Measurements from ENCODE around the gene HECA. TPM values are rescaled to one million over a fixed set of nuclear protein-coding genes. Genes with fewer than 3 reads are reported as not detected.

The HECA gene
- total RNA-seq, 1 experiment from 2014 or later, result 9.4 TPM

DNA sequence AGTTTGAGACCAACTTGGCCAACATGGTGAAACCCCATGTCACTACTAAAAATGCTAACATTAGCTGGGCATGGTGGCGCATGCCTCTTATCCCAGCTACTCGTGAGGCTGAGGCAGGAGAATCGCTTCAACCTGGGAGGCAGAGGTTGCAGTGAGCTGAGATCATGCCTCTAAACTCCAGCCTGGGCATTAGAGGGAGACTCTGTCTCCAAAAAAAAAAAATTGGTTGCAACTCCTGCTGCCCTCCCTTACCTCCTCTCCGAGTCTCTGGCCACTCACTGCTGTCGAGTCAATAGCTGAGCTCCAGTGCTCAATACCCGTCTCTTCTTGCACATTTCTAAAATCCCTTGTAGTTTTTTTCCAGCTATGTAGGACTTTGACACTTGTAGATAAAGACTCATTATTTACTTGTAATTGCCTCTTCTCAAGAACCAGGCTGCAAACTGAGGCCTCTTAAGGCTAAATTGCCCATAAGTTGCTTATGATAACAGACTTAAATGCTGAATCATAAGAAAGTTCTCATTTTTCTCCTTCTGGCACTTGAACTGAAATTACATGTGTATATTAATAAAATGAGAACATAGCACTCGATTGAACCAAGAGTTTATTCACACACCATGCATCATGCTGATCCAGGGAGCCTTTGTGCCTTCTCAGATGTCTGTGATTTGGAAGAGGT is 13.8 kb downstream of the HECA start:
- no peak for DNase-seq (ENCODE audit: low spot score)
- no peaks in the 10 kb centered on the region for H3K9me3 Mint-ChIP-seq
- no peak overlapping the region for H3K4me3 Mint-ChIP-seq
- ChIA-PET CTCF (interaction anchor here (2.0 kb wide), 1 partner anchor 102 kb away, joined by 4 read pairs; no protein-coding TSS in a partner anchor), POLR2A (interaction anchor here (1.5 kb wide), 1 partner anchor 10 kb away, joined by 3 read pairs; no protein-coding TSS in a partner anchor)
- no peak for ATAC-seq
- no peaks in the 10 kb centered on the region for H3K36me3 Mint-ChIP-seq
- peaks cover 39% of the 10 kb centered on the region for H3K4me1 Mint-ChIP-seq
- no peaks in the 10 kb centered on the region for H3K27me3 Mint-ChIP-seq (ENCODE audit: low read depth)
- no peak overlapping the region for H3K27ac Mint-ChIP-seq
- TF ChIP-seq HMGA2 (CRISPR knock-in tag; IDR thresholded peaks at IDR 0.05) (no peak), ZNF263 (CRISPR knock-in tag; IDR thresholded peaks at IDR 0.05; ENCODE audit: low read depth) (no peak), SOX15 (CRISPR knock-in tag; IDR thresholded peaks at IDR 0.05) (no peak), CBFB (CRISPR knock-in tag; IDR thresholded peaks at IDR 0.05; ENCODE audit: low read depth) (no peak), JAZF1 (CRISPR knock-in tag; IDR thresholded peaks at IDR 0.05) (no peak), NFATC4 (CRISPR knock-in tag; IDR thresholded peaks at IDR 0.05) (no peak), PRRX2 (CRISPR knock-in tag; IDR thresholded peaks at IDR 0.05) (no peak), FOXK1 (CRISPR knock-in tag; IDR thresholded peaks at IDR 0.05) (no peak), FOXP1 (CRISPR knock-in tag; IDR thresholded peaks at IDR 0.05; ENCODE audit: borderline replicate concordance) (no peak), GABPB1 (CRISPR knock-in tag; IDR thresholded peaks at IDR 0.05) (no peak), ZNF317 (CRISPR knock-in tag; IDR thresholded peaks at IDR 0.05; ENCODE audit: borderline replicate concordance, low read depth) (no peak), MXD4 (CRISPR knock-in tag; IDR thresholded peaks at IDR 0.05; ENCODE audit: borderline replicate concordance) (no peak), KAT7 (CRISPR knock-in tag; IDR thresholded peaks at IDR 0.05; ENCODE audit: borderline replicate concordance) (no peak)
- TF ChIP-seq, protein P1, sequence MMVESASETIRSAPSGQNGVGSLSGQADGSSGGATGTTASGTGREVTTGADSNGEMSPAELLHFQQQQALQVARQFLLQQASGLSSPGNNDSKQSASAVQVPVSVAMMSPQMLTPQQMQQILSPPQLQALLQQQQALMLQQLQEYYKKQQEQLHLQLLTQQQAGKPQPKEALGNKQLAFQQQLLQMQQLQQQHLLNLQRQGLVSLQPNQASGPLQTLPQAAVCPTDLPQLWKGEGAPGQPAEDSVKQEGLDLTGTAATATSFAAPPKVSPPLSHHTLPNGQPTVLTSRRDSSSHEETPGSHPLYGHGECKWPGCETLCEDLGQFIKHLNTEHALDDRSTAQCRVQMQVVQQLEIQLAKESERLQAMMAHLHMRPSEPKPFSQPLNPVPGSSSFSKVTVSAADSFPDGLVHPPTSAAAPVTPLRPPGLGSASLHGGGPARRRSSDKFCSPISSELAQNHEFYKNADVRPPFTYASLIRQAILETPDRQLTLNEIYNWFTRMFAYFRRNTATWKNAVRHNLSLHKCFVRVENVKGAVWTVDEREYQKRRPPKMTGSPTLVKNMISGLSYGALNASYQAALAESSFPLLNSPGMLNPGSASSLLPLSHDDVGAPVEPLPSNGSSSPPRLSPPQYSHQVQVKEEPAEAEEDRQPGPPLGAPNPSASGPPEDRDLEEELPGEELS (CRISPR knock-in tag; IDR thresholded peaks at IDR 0.05), result no peak
- TF ChIP-seq, protein P2, sequence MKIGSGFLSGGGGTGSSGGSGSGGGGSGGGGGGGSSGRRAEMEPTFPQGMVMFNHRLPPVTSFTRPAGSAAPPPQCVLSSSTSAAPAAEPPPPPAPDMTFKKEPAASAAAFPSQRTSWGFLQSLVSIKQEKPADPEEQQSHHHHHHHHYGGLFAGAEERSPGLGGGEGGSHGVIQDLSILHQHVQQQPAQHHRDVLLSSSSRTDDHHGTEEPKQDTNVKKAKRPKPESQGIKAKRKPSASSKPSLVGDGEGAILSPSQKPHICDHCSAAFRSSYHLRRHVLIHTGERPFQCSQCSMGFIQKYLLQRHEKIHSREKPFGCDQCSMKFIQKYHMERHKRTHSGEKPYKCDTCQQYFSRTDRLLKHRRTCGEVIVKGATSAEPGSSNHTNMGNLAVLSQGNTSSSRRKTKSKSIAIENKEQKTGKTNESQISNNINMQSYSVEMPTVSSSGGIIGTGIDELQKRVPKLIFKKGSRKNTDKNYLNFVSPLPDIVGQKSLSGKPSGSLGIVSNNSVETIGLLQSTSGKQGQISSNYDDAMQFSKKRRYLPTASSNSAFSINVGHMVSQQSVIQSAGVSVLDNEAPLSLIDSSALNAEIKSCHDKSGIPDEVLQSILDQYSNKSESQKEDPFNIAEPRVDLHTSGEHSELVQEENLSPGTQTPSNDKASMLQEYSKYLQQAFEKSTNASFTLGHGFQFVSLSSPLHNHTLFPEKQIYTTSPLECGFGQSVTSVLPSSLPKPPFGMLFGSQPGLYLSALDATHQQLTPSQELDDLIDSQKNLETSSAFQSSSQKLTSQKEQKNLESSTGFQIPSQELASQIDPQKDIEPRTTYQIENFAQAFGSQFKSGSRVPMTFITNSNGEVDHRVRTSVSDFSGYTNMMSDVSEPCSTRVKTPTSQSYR (CRISPR knock-in tag; IDR thresholded peaks at IDR 0.05), result no peak
- TF ChIP-seq, protein P3, sequence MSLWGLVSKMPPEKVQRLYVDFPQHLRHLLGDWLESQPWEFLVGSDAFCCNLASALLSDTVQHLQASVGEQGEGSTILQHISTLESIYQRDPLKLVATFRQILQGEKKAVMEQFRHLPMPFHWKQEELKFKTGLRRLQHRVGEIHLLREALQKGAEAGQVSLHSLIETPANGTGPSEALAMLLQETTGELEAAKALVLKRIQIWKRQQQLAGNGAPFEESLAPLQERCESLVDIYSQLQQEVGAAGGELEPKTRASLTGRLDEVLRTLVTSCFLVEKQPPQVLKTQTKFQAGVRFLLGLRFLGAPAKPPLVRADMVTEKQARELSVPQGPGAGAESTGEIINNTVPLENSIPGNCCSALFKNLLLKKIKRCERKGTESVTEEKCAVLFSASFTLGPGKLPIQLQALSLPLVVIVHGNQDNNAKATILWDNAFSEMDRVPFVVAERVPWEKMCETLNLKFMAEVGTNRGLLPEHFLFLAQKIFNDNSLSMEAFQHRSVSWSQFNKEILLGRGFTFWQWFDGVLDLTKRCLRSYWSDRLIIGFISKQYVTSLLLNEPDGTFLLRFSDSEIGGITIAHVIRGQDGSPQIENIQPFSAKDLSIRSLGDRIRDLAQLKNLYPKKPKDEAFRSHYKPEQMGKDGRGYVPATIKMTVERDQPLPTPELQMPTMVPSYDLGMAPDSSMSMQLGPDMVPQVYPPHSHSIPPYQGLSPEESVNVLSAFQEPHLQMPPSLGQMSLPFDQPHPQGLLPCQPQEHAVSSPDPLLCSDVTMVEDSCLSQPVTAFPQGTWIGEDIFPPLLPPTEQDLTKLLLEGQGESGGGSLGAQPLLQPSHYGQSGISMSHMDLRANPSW (CRISPR knock-in tag; conservative IDR thresholded peaks at IDR 0.05; ENCODE audit: low read depth), result no peak
- TF ChIP-seq, protein P4, sequence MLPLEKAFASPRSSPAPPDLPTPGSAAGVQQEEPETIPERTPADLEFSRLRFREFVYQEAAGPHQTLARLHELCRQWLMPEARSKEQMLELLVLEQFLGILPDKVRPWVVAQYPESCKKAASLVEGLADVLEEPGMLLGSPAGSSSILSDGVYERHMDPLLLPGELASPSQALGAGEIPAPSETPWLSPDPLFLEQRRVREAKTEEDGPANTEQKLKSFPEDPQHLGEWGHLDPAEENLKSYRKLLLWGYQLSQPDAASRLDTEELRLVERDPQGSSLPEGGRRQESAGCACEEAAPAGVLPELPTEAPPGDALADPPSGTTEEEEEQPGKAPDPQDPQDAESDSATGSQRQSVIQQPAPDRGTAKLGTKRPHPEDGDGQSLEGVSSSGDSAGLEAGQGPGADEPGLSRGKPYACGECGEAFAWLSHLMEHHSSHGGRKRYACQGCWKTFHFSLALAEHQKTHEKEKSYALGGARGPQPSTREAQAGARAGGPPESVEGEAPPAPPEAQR (CRISPR knock-in tag; IDR thresholded peaks at IDR 0.05), result no peak
- TF ChIP-seq, protein P5, sequence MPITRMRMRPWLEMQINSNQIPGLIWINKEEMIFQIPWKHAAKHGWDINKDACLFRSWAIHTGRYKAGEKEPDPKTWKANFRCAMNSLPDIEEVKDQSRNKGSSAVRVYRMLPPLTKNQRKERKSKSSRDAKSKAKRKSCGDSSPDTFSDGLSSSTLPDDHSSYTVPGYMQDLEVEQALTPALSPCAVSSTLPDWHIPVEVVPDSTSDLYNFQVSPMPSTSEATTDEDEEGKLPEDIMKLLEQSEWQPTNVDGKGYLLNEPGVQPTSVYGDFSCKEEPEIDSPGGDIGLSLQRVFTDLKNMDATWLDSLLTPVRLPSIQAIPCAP (CRISPR knock-in tag; IDR thresholded peaks at IDR 0.05), result no peak
- TF ChIP-seq, protein P6, sequence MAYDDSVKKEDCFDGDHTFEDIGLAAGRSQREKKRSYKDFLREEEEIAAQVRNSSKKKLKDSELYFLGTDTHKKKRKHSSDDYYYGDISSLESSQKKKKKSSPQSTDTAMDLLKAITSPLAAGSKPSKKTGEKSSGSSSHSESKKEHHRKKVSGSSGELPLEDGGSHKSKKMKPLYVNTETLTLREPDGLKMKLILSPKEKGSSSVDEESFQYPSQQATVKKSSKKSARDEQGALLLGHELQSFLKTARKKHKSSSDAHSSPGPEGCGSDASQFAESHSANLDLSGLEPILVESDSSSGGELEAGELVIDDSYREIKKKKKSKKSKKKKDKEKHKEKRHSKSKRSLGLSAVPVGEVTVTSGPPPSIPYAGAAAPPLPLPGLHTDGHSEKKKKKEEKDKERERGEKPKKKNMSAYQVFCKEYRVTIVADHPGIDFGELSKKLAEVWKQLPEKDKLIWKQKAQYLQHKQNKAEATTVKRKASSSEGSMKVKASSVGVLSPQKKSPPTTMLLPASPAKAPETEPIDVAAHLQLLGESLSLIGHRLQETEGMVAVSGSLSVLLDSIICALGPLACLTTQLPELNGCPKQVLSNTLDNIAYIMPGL (CRISPR knock-in tag; IDR thresholded peaks at IDR 0.05), result no peak
